ENCODE results near the gene FXYD3.
A peak's percentile ranks its signal among the peaks of the same experiment; 100 is the strongest.

FXYD3 gene

GRCh38 chr19:35086455-35086854 is 29.2 kb upstream of the FXYD3 start:
- Histone ChIP-seq H3K4me3 (ENCODE audit: low read depth in 1 of 2, low read length in 2 of 2) (no peak overlapping the region), H3K4me1 (ENCODE audit: control insufficient read depth in 1 of 2, insufficient read depth in 2 of 2, low read length in 2 of 2) (peaks cover 0 to 12% of the 10 kb centered on the region in 2 donors), H3K36me3 (ENCODE audit: control insufficient read depth in 1 of 2, insufficient read depth in 2 of 2, low read length in 2 of 2) (no peaks in the 10 kb centered on the region), H3K9me3 (ENCODE audit: control insufficient read depth in 1 of 2, low read length in 2 of 2) (no peaks in the 10 kb centered on the region), H3K27ac (ENCODE audit: low read depth, low read length) (no peak overlapping the region), H3K9ac (ENCODE audit: low read depth in 1 of 2, low read length in 2 of 2) (no peak overlapping the region), H3K27me3 (ENCODE audit: control insufficient read depth in 1 of 2, insufficient read depth in 2 of 2, low read length in 2 of 2) (peaks cover 4 to 7% of the 10 kb centered on the region in 2 donors)

- no peak overlapping the region for H3K27ac ChIP-seq (ENCODE audit: low read depth, low read length)
- peaks cover 0 to 12% of the 10 kb centered on the region in 2 donors for H3K4me1 ChIP-seq (ENCODE audit: control insufficient read depth in 1 of 2, insufficient read depth in 2 of 2, low read length in 2 of 2)
- H3K4me3 ChIP-seq (ENCODE audit: low read depth in 1 of 2, low read length in 2 of 2) = no peak overlapping the region
- no peaks in the 10 kb centered on the region for H3K36me3 ChIP-seq (ENCODE audit: control insufficient read depth in 1 of 2, insufficient read depth in 2 of 2, low read length in 2 of 2)
- H3K9me3 ChIP-seq (ENCODE audit: control insufficient read depth in 1 of 2, low read length in 2 of 2) = no peaks in the 10 kb centered on the region
- peaks cover 4 to 7% of the 10 kb centered on the region in 2 donors for H3K27me3 ChIP-seq (ENCODE audit: control insufficient read depth in 1 of 2, insufficient read depth in 2 of 2, low read length in 2 of 2)
- no peak overlapping the region for H3K9ac ChIP-seq (ENCODE audit: low read depth in 1 of 2, low read length in 2 of 2)
Measured at GRCh38 chr19:35087393-35087792, 28.2 kb upstream of the FXYD3 start.

GRCh38 chr19:35088131-35088913 is 27.3 kb upstream of the FXYD3 start:
- H3K36me3 ChIP-seq (ENCODE audit: control insufficient read depth in 1 of 2, insufficient read depth in 2 of 2, low read length in 2 of 2) = no peaks in the 10 kb centered on the region

GRCh38 chr19:35089554-35089953 is 26.1 kb upstream of the FXYD3 start:
- Histone ChIP-seq H3K27me3 (ENCODE audit: control insufficient read depth in 1 of 2, insufficient read depth in 2 of 2, low read length in 2 of 2) (peaks cover 4 to 7% of the 10 kb centered on the region in 2 donors), H3K9ac (ENCODE audit: low read depth in 1 of 2, low read length in 2 of 2) (no peak overlapping the region), H3K4me3 (ENCODE audit: low read depth in 1 of 2, low read length in 2 of 2) (no peak overlapping the region), H3K9me3 (ENCODE audit: control insufficient read depth in 1 of 2, low read length in 2 of 2) (no peaks in the 10 kb centered on the region), H3K27ac (ENCODE audit: low read depth, low read length) (no peak overlapping the region), H3K4me1 (ENCODE audit: control insufficient read depth in 1 of 2, insufficient read depth in 2 of 2, low read length in 2 of 2) (peaks cover 0 to 12% of the 10 kb centered on the region in 2 donors), H3K36me3 (ENCODE audit: control insufficient read depth in 1 of 2, insufficient read depth in 2 of 2, low read length in 2 of 2) (no peaks in the 10 kb centered on the region)

More at GRCh38 chr19:35088131-35088913, 27.3 kb upstream of the FXYD3 start:
- no peaks in the 10 kb centered on the region for H3K9me3 ChIP-seq (ENCODE audit: control insufficient read depth in 1 of 2, low read length in 2 of 2)
- H3K4me1 ChIP-seq (ENCODE audit: control insufficient read depth in 1 of 2, insufficient read depth in 2 of 2, low read length in 2 of 2) = peaks cover 0 to 12% of the 10 kb centered on the region in 2 donors
- no peak overlapping the region for H3K9ac ChIP-seq (ENCODE audit: low read depth in 1 of 2, low read length in 2 of 2)
- H3K4me3 ChIP-seq (ENCODE audit: low read depth in 1 of 2, low read length in 2 of 2) = no peak overlapping the region
- H3K27ac ChIP-seq (ENCODE audit: low read depth, low read length) = no peak overlapping the region
- peaks cover 4 to 7% of the 10 kb centered on the region in 2 donors for H3K27me3 ChIP-seq (ENCODE audit: control insufficient read depth in 1 of 2, insufficient read depth in 2 of 2, low read length in 2 of 2)

- peaks cover 4 to 7% of the 10 kb centered on the region in 2 donors for H3K27me3 ChIP-seq (ENCODE audit: control insufficient read depth in 1 of 2, insufficient read depth in 2 of 2, low read length in 2 of 2)
- H3K9ac ChIP-seq (ENCODE audit: low read depth in 1 of 2, low read length in 2 of 2) = no peak overlapping the region
- H3K9me3 ChIP-seq (ENCODE audit: control insufficient read depth in 1 of 2, low read length in 2 of 2) = no peaks in the 10 kb centered on the region
- peaks cover 0 to 12% of the 10 kb centered on the region in 2 donors for H3K4me1 ChIP-seq (ENCODE audit: control insufficient read depth in 1 of 2, insufficient read depth in 2 of 2, low read length in 2 of 2)
- H3K27ac ChIP-seq (ENCODE audit: low read depth, low read length) = no peak overlapping the region
- peak overlapping the region; percentile 18 to 40 for H3K4me3 ChIP-seq (ENCODE audit: low read depth in 1 of 2, low read length in 2 of 2)
- H3K36me3 ChIP-seq (ENCODE audit: control insufficient read depth in 1 of 2, insufficient read depth in 2 of 2, low read length in 2 of 2) = no peaks in the 10 kb centered on the region
Measured at GRCh38 chr19:35090160-35090505, 25.5 kb upstream of the FXYD3 start.

GRCh38 chr19:35090506-35091214 is 25.0 kb upstream of the FXYD3 start:
- H3K36me3 ChIP-seq (ENCODE audit: control insufficient read depth in 1 of 2, insufficient read depth in 2 of 2, low read length in 2 of 2) = no peaks in the 10 kb centered on the region
- peaks cover 4 to 7% of the 10 kb centered on the region in 2 donors for H3K27me3 ChIP-seq (ENCODE audit: control insufficient read depth in 1 of 2, insufficient read depth in 2 of 2, low read length in 2 of 2)
- H3K4me1 ChIP-seq (ENCODE audit: control insufficient read depth in 1 of 2, insufficient read depth in 2 of 2, low read length in 2 of 2) = peaks cover 0 to 12% of the 10 kb centered on the region in 2 donors
- H3K4me3 ChIP-seq (ENCODE audit: low read depth in 1 of 2, low read length in 2 of 2) = peak overlapping the region; percentile 18 to 40
- H3K27ac ChIP-seq (ENCODE audit: low read depth, low read length) = no peak overlapping the region
- no peak overlapping the region for H3K9ac ChIP-seq (ENCODE audit: low read depth in 1 of 2, low read length in 2 of 2)
- H3K9me3 ChIP-seq (ENCODE audit: control insufficient read depth in 1 of 2, low read length in 2 of 2) = no peaks in the 10 kb centered on the region

GRCh38 chr19:35093430-35093829 is 22.2 kb upstream of the FXYD3 start:
- no peak overlapping the region for H3K4me3 ChIP-seq (ENCODE audit: low read depth in 1 of 2, low read length in 2 of 2)
- peaks cover 0 to 9% of the 10 kb centered on the region in 2 donors for H3K4me1 ChIP-seq (ENCODE audit: control insufficient read depth in 1 of 2, insufficient read depth in 2 of 2, low read length in 2 of 2)
- no peaks in the 10 kb centered on the region for H3K36me3 ChIP-seq (ENCODE audit: control insufficient read depth in 1 of 2, insufficient read depth in 2 of 2, low read length in 2 of 2)
- H3K27me3 ChIP-seq (ENCODE audit: control insufficient read depth in 1 of 2, insufficient read depth in 2 of 2, low read length in 2 of 2) = peaks cover 4 to 5% of the 10 kb centered on the region in 2 donors
- H3K9me3 ChIP-seq (ENCODE audit: control insufficient read depth in 1 of 2, low read length in 2 of 2) = no peaks in the 10 kb centered on the region
- no peak overlapping the region for H3K9ac ChIP-seq (ENCODE audit: low read depth in 1 of 2, low read length in 2 of 2)
- no peak overlapping the region for H3K27ac ChIP-seq (ENCODE audit: low read depth, low read length)

GRCh38 chr19:35093941-35094647 is 21.5 kb upstream of the FXYD3 start:
- Histone ChIP-seq H3K27me3 (ENCODE audit: control insufficient read depth in 1 of 2, insufficient read depth in 2 of 2, low read length in 2 of 2) (peaks cover 3 to 4% of the 10 kb centered on the region in 2 donors), H3K9ac (ENCODE audit: low read depth in 1 of 2, low read length in 2 of 2) (no peak overlapping the region), H3K36me3 (ENCODE audit: control insufficient read depth in 1 of 2, insufficient read depth in 2 of 2, low read length in 2 of 2) (no peaks in the 10 kb centered on the region), H3K4me1 (ENCODE audit: control insufficient read depth in 1 of 2, insufficient read depth in 2 of 2, low read length in 2 of 2) (peaks cover 0 to 7% of the 10 kb centered on the region in 2 donors), H3K27ac (ENCODE audit: low read depth, low read length) (no peak overlapping the region), H3K9me3 (ENCODE audit: control insufficient read depth in 1 of 2, low read length in 2 of 2) (no peaks in the 10 kb centered on the region), H3K4me3 (ENCODE audit: low read depth in 1 of 2, low read length in 2 of 2) (no peak overlapping the region)

- H3K9me3 ChIP-seq (ENCODE audit: control insufficient read depth in 1 of 2, low read length in 2 of 2) = no peaks in the 10 kb centered on the region
- no peak overlapping the region for H3K27ac ChIP-seq (ENCODE audit: low read depth, low read length)
- H3K36me3 ChIP-seq (ENCODE audit: control insufficient read depth in 1 of 2, insufficient read depth in 2 of 2, low read length in 2 of 2) = no peaks in the 10 kb centered on the region
- peaks cover 0 to 4% of the 10 kb centered on the region in 2 donors for H3K27me3 ChIP-seq (ENCODE audit: control insufficient read depth in 1 of 2, insufficient read depth in 2 of 2, low read length in 2 of 2)
- peaks cover 0 to 7% of the 10 kb centered on the region in 2 donors for H3K4me1 ChIP-seq (ENCODE audit: control insufficient read depth in 1 of 2, insufficient read depth in 2 of 2, low read length in 2 of 2)
- H3K4me3 ChIP-seq (ENCODE audit: low read depth in 1 of 2, low read length in 2 of 2) = no peak overlapping the region
- H3K9ac ChIP-seq (ENCODE audit: low read depth in 1 of 2, low read length in 2 of 2) = no peak overlapping the region
Measured at GRCh38 chr19:35094656-35095055, 21.0 kb upstream of the FXYD3 start.

Data from duodenal mucosa (tissue), 2 donors.